ENCODE results near the gene F9. TPM values are rescaled to one million over a fixed set of nuclear protein-coding genes. Genes with fewer than 3 reads are reported as not detected.

The F9 gene
- total and polyA plus RNA-seq, 2 of the 4 experiments (the other 2 are of a cell fraction), result not detected

DNA sequence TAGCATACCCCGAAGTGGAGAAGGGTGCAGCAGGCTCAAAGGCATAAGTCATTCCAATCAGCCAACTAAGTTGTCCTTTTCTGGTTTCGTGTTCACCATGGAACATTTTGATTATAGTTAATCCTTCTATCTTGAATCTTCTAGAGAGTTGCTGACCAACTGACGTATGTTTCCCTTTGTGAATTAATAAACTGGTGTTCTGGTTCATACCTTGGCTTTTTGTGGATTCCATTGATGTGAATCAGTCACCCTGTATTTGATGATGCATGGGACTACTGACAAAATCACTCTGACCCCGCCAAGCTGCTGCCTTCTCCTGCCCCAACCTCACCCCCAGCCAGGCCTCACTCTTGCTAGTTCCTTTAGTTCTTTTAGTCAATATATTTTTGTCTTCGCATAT, 32.7 kb downstream of the F9 start:
- Histone ChIP-seq H3K79me1 (ENCODE audit: low read depth in 1 of 2, low read length in 2 of 2) (no peaks in the 10 kb centered on the region), H2AFZ (replicated peaks; ENCODE audit: low read length, poor library complexity) (no peak overlapping the region), H3K9me3 (ENCODE audit: control insufficient read depth, insufficient read depth, low read length) (no peaks in the 10 kb centered on the region), H2AK5ac (ENCODE audit: low read depth, low read length) (no peak overlapping the region), H3K4ac (ENCODE audit: low read depth, low read length) (no peak overlapping the region), H3K23ac (ENCODE audit: low read depth, low read length) (no peak overlapping the region), H3K4me3 (ENCODE audit: insufficient read depth, low read depth, low read length) (no peak overlapping the region), H2BK5ac (ENCODE audit: low read depth, low read length, poor library complexity, severe bottlenecking) (no peak overlapping the region), H2BK120ac (ENCODE audit: low read depth, low read length) (no peak overlapping the region), H4K5ac (ENCODE audit: low read depth, low read length) (no peak overlapping the region), H3K27ac (ENCODE audit: insufficient read depth, low read length) (no peak overlapping the region), H4K91ac (ENCODE audit: insufficient read depth, low read depth, low read length) (no peak overlapping the region), H3K14ac (replicated peaks; ENCODE audit: low read depth, low read length) (no peak overlapping the region), H3K56ac (ENCODE audit: extremely low read depth, insufficient read depth, low read length) (no peak overlapping the region), H3K27me3 (ENCODE audit: control insufficient read depth, insufficient read depth, low read length) (no peaks in the 10 kb centered on the region; the same call in 1 of the 2 replicates), H2BK15ac (ENCODE audit: low read depth, low read length) (no peak overlapping the region), H3K18ac (ENCODE audit: low read depth, low read length) (no peak overlapping the region), H3K4me1 (ENCODE audit: control insufficient read depth, insufficient read depth, low read length) (no peaks in the 10 kb centered on the region), H3K4me2 (ENCODE audit: low read depth, low read length) (no peak overlapping the region), H4K20me1 (ENCODE audit: insufficient read depth, low read length) (no peaks in the 10 kb centered on the region), H4K8ac (ENCODE audit: low read depth in 2 of 2, low read length in 2 of 2) (no peak overlapping the region), H3K9ac (ENCODE audit: low read depth, low read length) (no peak overlapping the region), H3K9me1 (ENCODE audit: insufficient read depth, low read length) (no peaks in the 10 kb centered on the region), H3K36me3 (ENCODE audit: control insufficient read depth, insufficient read depth, low read length) (no peaks in the 10 kb centered on the region), H2AK9ac (replicated peaks; ENCODE audit: low read depth, low read length, poor library complexity) (no peak overlapping the region), H2BK20ac (ENCODE audit: low read depth, low read length) (no peak overlapping the region)
- dilution Hi-C loops (cut with HindIII; ENCODE audit: low sequenced_read_pairs, unreplicated experiment) (no loop called here), intact Hi-C loops (cut with micrococcal nuclease) (no loop called here), in situ Hi-C loops (cut with MboI; ENCODE audit: low sequenced_read_pairs) (no loop called here)
- ATAC-seq (ENCODE audit: low read depth), result no peak
- no TSS peak for BruUV-seq (replicated peaks)
- no CpG with 5 or more reads among the region's 5 CpGs for WGBS, 2 experiments (ENCODE audit: extremely low coverage in 2 of 2, insufficient read length in 1 of 2)
- ChIA-PET CTCF (no interaction called here), POLR2A (ENCODE audit: unreplicated experiment) (no interaction called here)
- no peak for DNase-seq
- TF ChIP-seq, protein P1, sequence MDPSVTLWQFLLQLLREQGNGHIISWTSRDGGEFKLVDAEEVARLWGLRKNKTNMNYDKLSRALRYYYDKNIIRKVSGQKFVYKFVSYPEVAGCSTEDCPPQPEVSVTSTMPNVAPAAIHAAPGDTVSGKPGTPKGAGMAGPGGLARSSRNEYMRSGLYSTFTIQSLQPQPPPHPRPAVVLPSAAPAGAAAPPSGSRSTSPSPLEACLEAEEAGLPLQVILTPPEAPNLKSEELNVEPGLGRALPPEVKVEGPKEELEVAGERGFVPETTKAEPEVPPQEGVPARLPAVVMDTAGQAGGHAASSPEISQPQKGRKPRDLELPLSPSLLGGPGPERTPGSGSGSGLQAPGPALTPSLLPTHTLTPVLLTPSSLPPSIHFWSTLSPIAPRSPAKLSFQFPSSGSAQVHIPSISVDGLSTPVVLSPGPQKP (IDR thresholded peaks at IDR 0.05; ENCODE audit: borderline replicate concordance, low read depth, low read length), result no peak
- TF ChIP-seq RFX5 (IDR thresholded peaks at IDR 0.05; ENCODE audit: low read depth, low read length) (no peak), FOS (IDR thresholded peaks at IDR 0.05; ENCODE audit: low read depth, low read length) (no peak), CEBPB (IDR thresholded peaks at IDR 0.05; ENCODE audit: low read depth, low read length) (no peak)

Data from IMR-90 (cell line).